Suprapubic skin (tissue), 4 donors: Measurements from ENCODE around the gene KSR1.

Experiments used
- CTCF ChIP-seq, 2 donors: fragments of 200-600 bp in 1 of 2; fragments of 450-650 bp in 1 of 2; sonication (generic) in 1 of 2; IDR thresholded peaks; one replicate each; pipeline ENCODE4 v1.5.1; 2016 to 2019; ENCODE audit warnings: antibody characterized with exemption in 2 of 2, mild to moderate bottlenecking in 1 of 2, moderate library complexity in 1 of 2
- EP300 ChIP-seq: sonication (generic); formaldehyde crosslinking; IDR thresholded peaks from one replicate; pipeline ENCODE4 v1.6.1; 2017; ENCODE audit warnings: antibody characterized with exemption
- POLR2A ChIP-seq, 2 donors: fragments of 450-650 bp; IDR thresholded peaks; one replicate each; pipeline ENCODE4 v1.6.1; 2017; ENCODE audit warnings: antibody characterized with exemption in 2 of 2, mild to moderate bottlenecking in 2 of 2, moderate library complexity in 2 of 2
- POLR2AphosphoS5 ChIP-seq, 3 donors: sonication (generic); formaldehyde crosslinking; IDR thresholded peaks; one replicate each; pipeline ENCODE4 v1.6.1; 2017; ENCODE audit warnings: antibody characterized with exemption in 3 of 3

GRCh38 chr17:27497696-27498095 is 41.4 kb downstream of the KSR1 start:
- no peak for TF ChIP-seq POLR2A (IDR thresholded peaks at IDR 0.05)
- no peak for TF ChIP-seq CTCF (IDR thresholded peaks at IDR 0.05)
- peak in 1 of 3 donors; percentile 14 for TF ChIP-seq POLR2AphosphoS5 (IDR thresholded peaks at IDR 0.05)
- no peak for TF ChIP-seq EP300
